ENCODE measurements around the gene APOM. TPM values are rescaled to one million over a fixed set of nuclear protein-coding genes. Genes with fewer than 3 reads are reported as not detected.

The APOM gene
- total and polyA plus RNA-seq, 9 donors = 1.3 to 7.7 (median 4.0) TPM

DNA sequence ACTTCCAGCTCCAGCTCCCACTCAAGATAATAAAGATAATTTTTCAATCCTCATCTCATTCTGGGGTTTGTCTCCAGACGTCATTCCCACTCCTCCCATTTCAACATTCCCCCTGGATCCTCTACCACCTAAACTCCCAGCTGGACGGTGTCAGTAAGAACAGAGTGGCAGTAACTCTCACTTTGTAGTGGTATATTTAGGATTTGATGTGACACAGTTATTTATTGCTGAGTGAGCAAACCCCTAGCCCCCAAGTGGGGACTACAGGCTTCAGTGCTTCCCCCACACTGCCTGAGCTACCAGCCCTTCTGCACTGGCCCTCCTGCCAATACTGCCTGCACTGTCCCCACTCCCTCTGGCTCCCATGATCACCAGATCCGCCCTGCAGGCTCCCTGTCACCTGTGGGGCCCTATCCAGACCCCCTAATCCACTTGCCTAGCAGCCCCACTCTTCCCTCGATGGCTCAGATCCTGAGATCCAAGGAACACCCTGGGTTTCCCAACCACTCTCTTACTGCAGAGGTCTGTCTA is 2.5 kb downstream of the APOM start:
- no peak for DNase-seq
- H3K9me3 ChIP-seq = no peaks in the 10 kb centered on the region
- H3K4me1 ChIP-seq (ENCODE audit: insufficient read depth) = peaks cover 20% of the 10 kb centered on the region
- H3K27me3 ChIP-seq = no peaks in the 10 kb centered on the region
- no peak overlapping the region for H3K4me3 ChIP-seq
- H3K36me3 ChIP-seq = no peaks in the 10 kb centered on the region
- TF ChIP-seq, protein P1, sequence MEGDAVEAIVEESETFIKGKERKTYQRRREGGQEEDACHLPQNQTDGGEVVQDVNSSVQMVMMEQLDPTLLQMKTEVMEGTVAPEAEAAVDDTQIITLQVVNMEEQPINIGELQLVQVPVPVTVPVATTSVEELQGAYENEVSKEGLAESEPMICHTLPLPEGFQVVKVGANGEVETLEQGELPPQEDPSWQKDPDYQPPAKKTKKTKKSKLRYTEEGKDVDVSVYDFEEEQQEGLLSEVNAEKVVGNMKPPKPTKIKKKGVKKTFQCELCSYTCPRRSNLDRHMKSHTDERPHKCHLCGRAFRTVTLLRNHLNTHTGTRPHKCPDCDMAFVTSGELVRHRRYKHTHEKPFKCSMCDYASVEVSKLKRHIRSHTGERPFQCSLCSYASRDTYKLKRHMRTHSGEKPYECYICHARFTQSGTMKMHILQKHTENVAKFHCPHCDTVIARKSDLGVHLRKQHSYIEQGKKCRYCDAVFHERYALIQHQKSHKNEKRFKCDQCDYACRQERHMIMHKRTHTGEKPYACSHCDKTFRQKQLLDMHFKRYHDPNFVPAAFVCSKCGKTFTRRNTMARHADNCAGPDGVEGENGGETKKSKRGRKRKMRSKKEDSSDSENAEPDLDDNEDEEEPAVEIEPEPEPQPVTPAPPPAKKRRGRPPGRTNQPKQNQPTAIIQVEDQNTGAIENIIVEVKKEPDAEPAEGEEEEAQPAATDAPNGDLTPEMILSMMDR (IDR thresholded peaks at IDR 0.05) = no peak
- TF ChIP-seq EP300 (IDR thresholded peaks at IDR 0.05) (no peak), POLR2A (IDR thresholded peaks at IDR 0.05) (no peak)
- WGBS, 3 donors = 70 to 75% (median 72%) methylated on average over 4 of the region's 4 CpGs
- H3K27ac ChIP-seq = no peak overlapping the region
- intact Hi-C loops (cut with DNase I) = no loop called here

DNA sequence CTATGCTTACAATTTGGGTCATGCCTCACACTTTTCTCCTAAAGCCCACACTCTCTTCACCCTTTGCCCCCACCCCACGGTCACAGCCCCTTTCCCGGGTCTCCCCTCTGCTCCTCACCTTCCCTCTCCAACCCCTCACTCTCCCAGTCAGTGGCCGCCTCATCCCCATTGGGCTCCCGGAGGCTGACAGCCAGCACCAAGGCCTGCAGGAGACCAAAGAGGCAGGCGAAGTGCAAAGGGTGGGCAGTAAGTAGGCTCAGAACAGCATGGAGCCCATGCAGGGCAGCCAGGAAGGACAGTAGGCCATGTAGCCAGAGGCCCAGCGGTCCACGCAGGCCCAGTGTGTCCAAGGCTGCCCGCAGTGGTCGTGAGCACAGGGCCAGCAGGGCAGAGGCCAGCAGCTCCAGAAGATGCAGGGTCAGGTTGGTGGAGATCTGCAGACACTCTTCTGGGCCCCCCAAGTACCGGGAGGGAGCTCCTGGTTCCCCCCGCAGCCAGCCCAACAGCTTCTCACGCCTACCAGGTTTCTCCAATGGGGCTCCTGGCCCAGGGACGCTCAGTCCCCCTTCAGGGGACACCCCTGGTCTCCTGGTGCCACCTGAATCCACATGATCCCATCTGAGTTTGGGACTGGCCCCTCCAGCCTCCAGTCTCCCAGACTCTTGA is 3.4 kb downstream of the APOM start:
- intact Hi-C loops (cut with DNase I) = no loop called here
- H3K4me3 ChIP-seq = peak overlapping the region; percentile 86
- no peak for DNase-seq
- peak overlapping the region; percentile 27 to 55 for H3K27ac ChIP-seq
- H3K27me3 ChIP-seq = no peaks in the 10 kb centered on the region
- H3K4me1 ChIP-seq (ENCODE audit: insufficient read depth) = peaks cover 23% of the 10 kb centered on the region
- no peaks in the 10 kb centered on the region for H3K36me3 ChIP-seq
- no peaks in the 10 kb centered on the region for H3K9me3 ChIP-seq
- 70 to 76% (median 74%) methylated on average over 13 of the region's 13 CpGs for WGBS, 3 donors
- TF ChIP-seq POLR2A (IDR thresholded peaks at IDR 0.05) (no peak), EP300 (IDR thresholded peaks at IDR 0.05) (no peak)
- TF ChIP-seq, protein P1 (IDR thresholded peaks at IDR 0.05) = no peak

DNA sequence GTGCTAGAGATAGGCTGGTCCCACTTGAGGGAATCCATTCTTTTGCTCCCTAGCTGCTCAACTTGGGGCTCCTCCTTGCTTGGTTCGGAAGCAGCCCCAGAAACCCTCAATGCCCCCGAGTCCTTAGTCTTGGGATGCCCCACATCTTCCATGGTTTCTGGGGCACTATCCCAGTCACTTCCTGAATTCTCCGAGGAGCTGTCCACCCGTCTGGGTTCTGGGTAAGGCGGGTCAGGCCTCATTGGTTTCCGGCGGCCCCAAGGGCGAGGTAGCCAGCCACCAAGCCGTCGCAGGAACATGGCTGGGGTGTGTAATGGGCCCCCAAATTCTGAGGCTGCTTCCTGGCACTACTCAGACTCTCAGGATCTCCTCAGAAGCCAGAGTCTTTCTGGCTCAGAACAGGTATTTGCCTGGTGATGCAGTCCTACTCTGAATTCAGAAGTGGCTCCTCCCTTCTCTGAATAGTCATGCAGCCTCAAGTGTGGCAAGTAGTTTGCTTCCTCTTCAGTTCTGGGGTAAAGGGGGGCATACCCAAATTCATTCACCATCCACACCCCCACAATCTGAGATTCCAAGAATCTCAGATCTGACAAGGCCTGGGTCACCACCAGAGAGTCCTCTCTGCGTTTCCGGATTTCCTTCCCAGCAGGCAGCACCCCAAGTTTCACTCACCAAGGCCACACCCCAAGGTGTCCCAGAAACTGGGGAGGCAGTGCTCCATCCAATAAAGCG is 4.1 kb downstream of the APOM start:
- H3K36me3 ChIP-seq = no peaks in the 10 kb centered on the region
- no peaks in the 10 kb centered on the region for H3K27me3 ChIP-seq
- TF ChIP-seq POLR2A (IDR thresholded peaks at IDR 0.05) (no peak), EP300 (IDR thresholded peaks at IDR 0.05) (no peak)
- TF ChIP-seq, protein P1 (IDR thresholded peaks at IDR 0.05) = no peak
- WGBS, 3 donors = 8 to 14% (median 8%) methylated on average over 13 of the region's 13 CpGs
- H3K4me1 ChIP-seq (ENCODE audit: insufficient read depth) = peaks cover 25% of the 10 kb centered on the region
- intact Hi-C loops (cut with DNase I) = no loop called here
- H3K4me3 ChIP-seq = peak overlapping the region; percentile 86
- H3K9me3 ChIP-seq = no peaks in the 10 kb centered on the region
- no peak for DNase-seq
- H3K27ac ChIP-seq = peak overlapping the region; percentile 27 to 55

DNA sequence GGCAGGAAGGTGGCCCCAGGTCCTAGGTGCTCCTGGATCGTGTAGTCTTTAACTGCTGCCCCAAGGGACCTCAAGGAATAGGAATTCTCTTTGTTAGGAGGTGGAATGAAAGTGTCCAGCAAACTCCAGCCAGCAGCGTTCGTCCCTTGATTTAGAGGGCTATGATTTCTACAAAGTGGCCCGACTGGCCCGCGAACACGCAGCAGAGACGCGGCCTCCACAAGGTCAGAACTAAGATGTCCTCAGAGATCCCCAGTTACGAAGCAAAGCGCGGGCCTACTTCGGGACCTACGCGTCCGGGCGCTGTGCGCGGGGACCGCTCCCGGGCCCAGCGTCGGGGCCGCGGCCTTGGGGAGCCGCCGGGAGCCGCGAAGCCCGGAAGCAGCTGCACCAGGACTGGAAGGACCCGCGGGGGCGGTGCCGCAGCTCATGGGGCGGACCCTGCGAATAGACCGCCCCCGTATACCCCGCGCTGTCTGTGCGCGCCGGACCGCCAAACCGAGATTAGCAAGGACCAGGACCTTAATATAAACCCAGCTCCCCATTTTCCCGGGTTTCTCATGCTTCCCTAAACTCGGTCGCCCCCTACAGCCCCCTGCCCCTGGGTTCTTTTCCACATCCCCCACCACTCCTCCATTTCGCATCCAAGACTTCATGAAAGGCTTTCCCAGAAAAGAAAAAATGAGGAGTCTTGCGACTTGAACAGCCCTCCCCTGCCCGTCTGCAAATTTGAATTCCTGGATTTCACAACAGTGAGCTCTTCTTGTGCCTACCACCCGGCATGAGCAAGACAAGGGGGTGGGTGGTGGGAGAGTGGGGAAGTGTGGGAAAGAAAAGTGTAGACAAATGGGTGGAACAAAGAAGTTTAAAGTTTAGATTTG is 4.9 kb downstream of the APOM start, which contains the start of gene C6orf47:
C6orf47 (minus strand) TSS at position 398 of the 881 bp plus-strand sequence. CDS start 831 bp downstream, outside the sequence.
- Histone ChIP-seq H3K4me1 (ENCODE audit: insufficient read depth) (peaks cover 25% of the 10 kb centered on the region), H3K27me3 (no peaks in the 10 kb centered on the region), H3K27ac (peak within 1 kb of the TSS; percentile 27 to 55), H3K36me3 (no peaks in the 10 kb centered on the region), H3K9me3 (no peaks in the 10 kb centered on the region), H3K4me3 (peak within 1 kb of the TSS; percentile 86)
- 0 to 1% (median 0%) methylated on average over 51 to 52 of the region's 52 CpGs for WGBS, 3 donors
- TF ChIP-seq, protein P1 (IDR thresholded peaks at IDR 0.05) = no peak
- peak; percentile 86 for TF ChIP-seq POLR2A (IDR thresholded peaks at IDR 0.05)
- peak; percentile 88 to 93 (median 88) for DNase-seq
- intact Hi-C loops (cut with DNase I) = no loop called here

All from ovary (tissue), 9 donors.